Transverse colon (tissue), 4 donors: Measurements from ENCODE around the gene PPP2R2C.

Experiments
- CTCF ChIP-seq, 5 experiments: fragments of 200-600 bp in 3 of 5; fragments of 450-650 bp in 2 of 5; sonication (generic) in 3 of 5; IDR thresholded peaks; 1 replicate in 2 of 5; 2 replicates in 3 of 5; pipeline ENCODE4 v1.5.1; 2016 to 2017; ENCODE audit warnings: antibody characterized with exemption in 5 of 5, inconsistent platforms in 3 of 5, mild to moderate bottlenecking in 2 of 5, moderate library complexity in 1 of 5
- EP300 ChIP-seq: sonication (generic); formaldehyde crosslinking; IDR thresholded peaks from one replicate; pipeline ENCODE4 v1.6.1; 2017; ENCODE audit warnings: antibody characterized with exemption, low read depth
- POLR2A ChIP-seq: fragments of 450-650 bp; IDR thresholded peaks from one replicate; pipeline ENCODE4 v1.6.1; 2016; ENCODE audit warnings: antibody characterized with exemption, mild to moderate bottlenecking, moderate library complexity
- POLR2AphosphoS5 ChIP-seq, 3 donors: sonication (generic); formaldehyde crosslinking; IDR thresholded peaks; one replicate each; pipeline ENCODE4 v1.6.1; 2016; ENCODE audit warnings: antibody characterized with exemption in 3 of 3

GRCh38 chr4:6410068-6410467, 62.3 kb downstream of the PPP2R2C start:
- TF ChIP-seq POLR2AphosphoS5 (IDR thresholded peaks at IDR 0.05) (no peak), CTCF (IDR thresholded peaks at IDR 0.05) (no peak), POLR2A (no peak), EP300 (no peak)
